Measurements from ENCODE around the gene HSD3B7.

GRCh38 chr16:30961384-30961783 lies 23.6 kb upstream of the HSD3B7 start:
- TF ChIP-seq, protein P1, sequence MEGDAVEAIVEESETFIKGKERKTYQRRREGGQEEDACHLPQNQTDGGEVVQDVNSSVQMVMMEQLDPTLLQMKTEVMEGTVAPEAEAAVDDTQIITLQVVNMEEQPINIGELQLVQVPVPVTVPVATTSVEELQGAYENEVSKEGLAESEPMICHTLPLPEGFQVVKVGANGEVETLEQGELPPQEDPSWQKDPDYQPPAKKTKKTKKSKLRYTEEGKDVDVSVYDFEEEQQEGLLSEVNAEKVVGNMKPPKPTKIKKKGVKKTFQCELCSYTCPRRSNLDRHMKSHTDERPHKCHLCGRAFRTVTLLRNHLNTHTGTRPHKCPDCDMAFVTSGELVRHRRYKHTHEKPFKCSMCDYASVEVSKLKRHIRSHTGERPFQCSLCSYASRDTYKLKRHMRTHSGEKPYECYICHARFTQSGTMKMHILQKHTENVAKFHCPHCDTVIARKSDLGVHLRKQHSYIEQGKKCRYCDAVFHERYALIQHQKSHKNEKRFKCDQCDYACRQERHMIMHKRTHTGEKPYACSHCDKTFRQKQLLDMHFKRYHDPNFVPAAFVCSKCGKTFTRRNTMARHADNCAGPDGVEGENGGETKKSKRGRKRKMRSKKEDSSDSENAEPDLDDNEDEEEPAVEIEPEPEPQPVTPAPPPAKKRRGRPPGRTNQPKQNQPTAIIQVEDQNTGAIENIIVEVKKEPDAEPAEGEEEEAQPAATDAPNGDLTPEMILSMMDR (IDR thresholded peaks at IDR 0.05), result no peak
- TF ChIP-seq POLR2A (IDR thresholded peaks at IDR 0.05), result no peak

Measured in prostate gland (tissue), 2 donors.